Muscle of leg (tissue), 11 donors: ENCODE results near the gene C13orf42. TPM values are rescaled to one million over a fixed set of nuclear protein-coding genes. Genes with fewer than 3 reads are reported as not detected.

Experiments
- DNase-seq: peaks from one replicate; pipeline ENCODE4 v3.0.0; 2013
- H3K27ac ChIP-seq: one replicate; pipeline ENCODE4 v1.5.1; 2013; ENCODE audit warnings: mild to moderate bottlenecking, low read length, control low read depth
- H3K27me3 ChIP-seq: one replicate; pipeline ENCODE4 v1.6.1; 2013; ENCODE audit warnings: low read length; ENCODE audit not compliant: control insufficient read depth, insufficient read depth
- H3K36me3 ChIP-seq: one replicate; pipeline ENCODE4 v1.6.1; 2013; ENCODE audit warnings: low read length; ENCODE audit not compliant: control insufficient read depth, insufficient read depth
- H3K4me1 ChIP-seq: one replicate; pipeline ENCODE4 v1.6.1; 2013; ENCODE audit warnings: low read length; ENCODE audit not compliant: control insufficient read depth, insufficient read depth
- H3K4me3 ChIP-seq: one replicate; pipeline ENCODE4 v1.5.1; 2013; ENCODE audit warnings: low read length, control low read depth
- H3K9me3 ChIP-seq: replicated peaks from 2 replicates; pipeline ENCODE4 v1.6.1; 2013; ENCODE audit warnings: low read depth, low read length; ENCODE audit not compliant: control insufficient read depth
- WGBS: methylation state at CpG from one replicate; pipeline ENCODE4 v1.1.5; 2013; ENCODE audit warnings: missing lambda C conversion rate; ENCODE audit not compliant: insufficient coverage; 5-methylcytosine and 5-hydroxymethylcytosine counted together
- polyA plus RNA-seq, 8 donors: library from polyadenylated mRNA; unstranded; fragments of 120-200 nt; gene quantifications; one replicate each; pipeline versions ENCODE4 v1.2.1 to v1.2.3, GENCODE V29; 2013; ENCODE audit warnings: inconsistent platforms in 1 of 8, low replicate concordance in 1 of 8; ENCODE audit not compliant: insufficient read length in 8 of 8, insufficient read depth in 1 of 8
- total RNA-seq: library from RNA; stranded (reverse); fragments of 120-200 nt; gene quantifications from one replicate; pipeline ENCODE4 v1.2.4, GENCODE V29; 2013

Gene C13orf42
- total and polyA plus RNA-seq, 9 donors, result 0.04 to 0.09 (median 0.05) TPM; not detected in 4

DNA sequence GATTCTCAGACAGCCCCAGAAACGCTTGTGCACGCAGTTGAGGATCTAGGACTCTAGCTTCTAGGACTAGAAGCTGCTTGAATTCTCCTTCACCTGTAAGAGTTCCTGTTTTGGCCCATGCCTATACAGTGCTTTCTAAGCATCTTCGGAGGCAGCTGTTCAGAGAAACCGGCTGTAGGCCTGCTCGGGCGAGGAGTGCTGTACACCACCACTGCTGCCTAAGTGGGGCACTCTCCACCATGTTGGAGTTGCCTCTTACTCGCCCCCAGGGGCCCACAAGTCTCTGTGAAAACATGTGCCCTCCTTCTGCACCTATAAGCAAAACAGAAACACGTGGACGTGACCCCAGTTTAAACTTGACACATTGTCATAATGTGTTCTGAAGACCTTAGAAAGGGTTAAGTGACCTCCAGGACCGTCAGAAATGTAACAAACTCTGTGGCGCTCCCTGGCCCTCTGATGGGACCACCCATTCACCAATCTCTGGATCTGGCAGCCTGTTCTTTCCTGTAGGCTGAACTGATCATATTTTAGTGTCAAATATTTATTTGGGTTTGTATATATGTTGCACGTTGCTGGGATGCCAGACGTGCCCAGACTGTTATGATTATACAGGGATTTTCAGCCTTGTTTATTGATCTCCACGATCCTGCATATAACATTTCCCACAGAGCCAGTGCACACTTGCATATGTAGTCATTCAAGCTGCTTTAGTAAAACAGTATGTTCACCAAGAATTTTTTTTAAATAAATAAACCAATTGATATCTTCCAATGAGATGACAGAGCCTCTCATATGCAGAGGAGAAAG lies 60.8 kb downstream of the C13orf42 start:
- no peak for DNase-seq
- Histone ChIP-seq H3K36me3 (no peaks in the 10 kb centered on the region), H3K4me3 (no peak overlapping the region), H3K27me3 (no peaks in the 10 kb centered on the region), H3K27ac (no peak overlapping the region), H3K4me1 (no peaks in the 10 kb centered on the region), H3K9me3 (no peaks in the 10 kb centered on the region)
- 69% methylated on average over 7 of the region's 14 CpGs for WGBS

DNA sequence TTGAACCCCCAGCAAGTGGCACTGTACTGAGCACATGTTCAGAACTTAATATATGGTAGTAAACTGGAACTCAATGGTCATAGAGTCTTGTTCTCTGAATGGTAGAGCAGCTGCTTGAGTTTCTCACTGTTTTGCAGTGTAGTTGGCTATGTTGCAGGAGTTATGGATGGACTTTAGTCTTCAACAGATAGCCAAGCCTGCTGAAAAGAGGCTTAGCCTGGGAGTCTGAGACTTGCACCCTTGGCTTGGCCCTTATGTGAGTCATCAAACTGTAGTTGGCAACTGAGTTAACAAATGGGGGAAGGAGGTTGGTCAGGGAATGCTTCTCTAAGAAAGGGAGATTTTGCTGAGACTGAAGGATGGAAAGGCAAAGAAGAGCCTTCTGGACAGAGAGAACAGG lies 62.5 kb downstream of the C13orf42 start:
- H3K27me3 ChIP-seq, result no peaks in the 10 kb centered on the region
- H3K9me3 ChIP-seq, result no peaks in the 10 kb centered on the region
- DNase-seq, result no peak
- no peaks in the 10 kb centered on the region for H3K36me3 ChIP-seq
- H3K27ac ChIP-seq, result no peak overlapping the region
- no peak overlapping the region for H3K4me3 ChIP-seq
- peaks cover 4% of the 10 kb centered on the region for H3K4me1 ChIP-seq

DNA sequence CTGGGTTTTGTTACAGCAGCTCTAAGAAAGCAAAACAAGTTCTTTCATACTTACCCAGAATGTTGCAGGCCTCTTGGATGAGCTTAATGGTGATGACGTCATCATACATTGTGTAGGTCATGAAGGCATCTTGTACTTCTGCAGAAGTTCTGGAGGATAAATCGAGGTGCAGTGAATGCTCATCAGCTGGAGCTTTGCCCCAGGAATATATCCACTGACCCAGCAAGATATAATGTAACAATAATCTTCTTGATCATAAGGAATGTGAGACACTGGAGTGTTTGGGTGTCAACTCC lies 63.0 kb downstream of the C13orf42 start:
- Histone ChIP-seq H3K27me3 (no peaks in the 10 kb centered on the region), H3K9me3 (no peaks in the 10 kb centered on the region), H3K4me1 (peaks cover 4% of the 10 kb centered on the region), H3K4me3 (no peak overlapping the region), H3K27ac (no peak overlapping the region), H3K36me3 (no peaks in the 10 kb centered on the region)
- no peak for DNase-seq
- no CpG with 5 or more reads among the region's 2 CpGs for WGBS

DNA sequence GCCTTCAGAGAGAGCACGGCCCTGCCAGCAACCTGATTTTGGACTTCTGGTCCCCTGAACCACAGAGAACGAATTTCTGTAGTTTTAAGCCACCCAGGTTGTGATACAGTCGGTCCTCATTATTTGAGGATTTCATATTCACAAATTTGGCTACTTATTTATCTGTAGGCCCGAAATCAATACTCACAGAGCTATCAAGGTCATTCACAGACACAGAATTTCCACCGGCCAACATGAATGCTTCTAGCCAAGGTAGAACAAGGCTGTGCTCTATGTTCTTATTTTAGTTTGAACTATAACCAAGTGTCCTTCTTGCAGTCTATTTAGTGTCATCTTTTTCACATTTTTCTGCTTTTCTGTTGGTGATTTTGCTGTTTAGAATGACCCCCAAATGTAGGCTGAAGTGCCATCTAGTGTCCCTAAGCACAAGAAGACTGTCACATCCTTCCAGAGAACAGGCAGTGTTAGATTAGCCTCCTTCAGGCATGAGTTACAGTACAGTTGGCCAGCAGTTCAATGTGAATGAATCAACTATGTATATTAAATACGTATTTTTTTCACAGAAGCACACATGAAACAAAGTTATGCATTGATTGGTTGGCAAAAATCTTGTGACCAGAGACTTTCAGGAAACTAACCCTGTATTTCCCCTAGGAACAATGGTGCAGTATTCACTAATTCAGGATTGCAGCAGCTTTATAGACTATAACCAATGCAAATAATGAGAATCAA lies 63.5 kb downstream of the C13orf42 start:
- Histone ChIP-seq H3K36me3 (no peaks in the 10 kb centered on the region), H3K9me3 (no peaks in the 10 kb centered on the region), H3K4me1 (peaks cover 4% of the 10 kb centered on the region), H3K27ac (no peak overlapping the region), H3K27me3 (no peaks in the 10 kb centered on the region), H3K4me3 (no peak overlapping the region)
- DNase-seq, result no peak
- WGBS, result 87% methylated on average over 2 of the region's 6 CpGs

DNA sequence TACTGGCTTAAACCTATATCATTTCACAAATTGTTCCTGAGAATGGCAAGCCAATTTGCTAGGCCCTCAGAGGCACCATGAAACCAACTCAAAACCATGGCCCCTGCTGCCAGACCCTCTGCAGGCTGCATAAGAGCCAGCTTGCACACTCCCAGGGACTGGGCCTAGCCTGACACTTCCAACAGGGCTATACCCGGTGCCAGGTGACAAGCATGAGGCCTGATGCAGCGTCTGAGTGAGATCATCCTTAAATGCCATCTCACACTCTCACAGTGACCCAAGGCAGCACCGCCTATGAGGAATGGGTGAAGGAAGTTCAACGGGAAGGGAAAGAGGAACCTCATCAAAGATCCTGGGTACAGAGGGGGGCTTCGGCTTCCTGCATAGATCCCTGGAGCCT lies 65.6 kb downstream of the C13orf42 start:
- no peaks in the 10 kb centered on the region for H3K27me3 ChIP-seq
- H3K4me3 ChIP-seq, result no peak overlapping the region
- no CpG with 5 or more reads among the region's 5 CpGs for WGBS
- peaks cover 4% of the 10 kb centered on the region for H3K4me1 ChIP-seq
- no peak for DNase-seq
- no peaks in the 10 kb centered on the region for H3K36me3 ChIP-seq
- H3K9me3 ChIP-seq, result no peaks in the 10 kb centered on the region
- H3K27ac ChIP-seq, result no peak overlapping the region

DNA sequence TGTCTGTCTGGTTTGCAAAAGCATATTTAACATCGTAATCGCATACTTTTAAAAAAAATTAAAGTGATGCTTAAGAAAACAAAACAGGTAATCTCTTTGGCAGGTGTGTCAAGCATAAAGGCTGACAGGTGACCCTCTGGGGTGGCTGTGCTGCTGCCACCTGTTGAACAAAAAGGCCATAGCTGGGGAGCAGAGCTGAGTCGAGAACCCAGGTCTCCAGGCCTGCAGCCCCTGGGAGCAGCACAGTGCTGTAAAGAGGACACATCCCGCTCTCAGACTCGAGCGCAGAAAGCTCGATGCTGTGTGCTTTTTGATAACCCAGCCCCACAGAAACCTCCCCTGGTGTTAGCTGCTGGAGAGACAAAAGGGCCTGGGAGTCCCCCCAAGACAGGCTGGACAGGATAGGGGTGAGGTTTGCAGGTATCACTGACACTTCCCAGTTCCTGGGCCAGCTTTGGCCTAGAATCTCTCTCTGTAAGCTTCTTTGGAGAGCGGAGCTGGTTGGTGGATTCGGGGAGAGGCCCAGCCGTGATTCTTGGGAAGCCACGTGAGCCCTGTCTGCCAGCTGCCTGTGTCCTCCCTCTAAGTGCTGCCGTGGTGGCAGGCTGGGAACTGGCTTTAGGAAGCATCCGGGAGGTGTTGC lies 66.9 kb downstream of the C13orf42 start:
- H3K27ac ChIP-seq, result no peak overlapping the region
- H3K36me3 ChIP-seq, result no peaks in the 10 kb centered on the region
- H3K27me3 ChIP-seq, result peaks cover 2% of the 10 kb centered on the region
- WGBS, result 77% methylated on average over 8 of the region's 13 CpGs
- H3K4me3 ChIP-seq, result no peak overlapping the region
- H3K9me3 ChIP-seq, result no peaks in the 10 kb centered on the region
- DNase-seq, result no peak
- peaks cover 4% of the 10 kb centered on the region for H3K4me1 ChIP-seq

DNA sequence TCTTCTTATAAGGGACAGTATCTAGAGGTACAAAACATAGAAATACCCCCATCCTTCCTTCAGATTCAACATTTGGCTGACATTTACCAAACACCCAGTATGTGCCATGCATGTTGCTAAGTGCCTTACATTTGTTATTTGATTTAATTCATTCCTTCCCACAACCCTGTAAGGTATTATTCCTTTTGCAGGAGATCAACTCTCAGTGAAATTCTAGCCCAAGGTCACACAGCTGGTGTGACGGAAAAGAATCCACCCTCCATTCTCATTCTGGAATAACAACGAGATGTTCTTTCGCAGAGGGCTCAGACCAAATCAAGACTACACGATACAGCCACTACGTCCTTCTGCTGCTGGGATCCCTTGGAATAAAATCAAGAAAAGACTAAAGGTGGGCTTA lies 67.8 kb downstream of the C13orf42 start:
- peaks cover 2% of the 10 kb centered on the region for H3K27me3 ChIP-seq
- H3K4me3 ChIP-seq, result no peak overlapping the region
- H3K27ac ChIP-seq, result no peak overlapping the region
- no peaks in the 10 kb centered on the region for H3K9me3 ChIP-seq
- WGBS, result no CpG with 5 or more reads among the region's 5 CpGs
- DNase-seq, result no peak
- peaks cover 4% of the 10 kb centered on the region for H3K4me1 ChIP-seq
- H3K36me3 ChIP-seq, result no peaks in the 10 kb centered on the region

DNA sequence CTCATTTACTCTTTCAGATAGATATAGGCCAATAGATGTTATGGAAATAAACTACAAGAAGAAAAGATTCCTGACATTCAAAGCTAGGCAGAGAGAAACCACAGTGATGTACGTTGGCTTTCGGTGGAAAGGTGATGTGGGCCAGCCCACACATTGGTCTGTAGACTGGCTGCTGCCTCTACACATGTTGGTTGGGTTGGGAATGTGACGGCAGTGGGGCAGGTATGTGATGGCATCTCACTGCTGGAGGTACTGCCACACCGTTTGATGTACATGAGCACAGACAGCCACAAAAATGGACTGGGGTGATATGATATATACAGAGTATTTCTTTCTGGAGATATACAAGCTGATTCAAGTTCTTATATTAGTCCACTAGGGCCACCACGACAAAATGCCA lies 69.4 kb downstream of the C13orf42 start:
- H3K4me1 ChIP-seq, result peaks cover 4% of the 10 kb centered on the region
- no peak overlapping the region for H3K27ac ChIP-seq
- peaks cover 2% of the 10 kb centered on the region for H3K27me3 ChIP-seq
- 100% methylated on average over 3 of the region's 5 CpGs for WGBS
- H3K4me3 ChIP-seq, result no peak overlapping the region
- no peaks in the 10 kb centered on the region for H3K9me3 ChIP-seq
- no peak for DNase-seq
- no peaks in the 10 kb centered on the region for H3K36me3 ChIP-seq

DNA sequence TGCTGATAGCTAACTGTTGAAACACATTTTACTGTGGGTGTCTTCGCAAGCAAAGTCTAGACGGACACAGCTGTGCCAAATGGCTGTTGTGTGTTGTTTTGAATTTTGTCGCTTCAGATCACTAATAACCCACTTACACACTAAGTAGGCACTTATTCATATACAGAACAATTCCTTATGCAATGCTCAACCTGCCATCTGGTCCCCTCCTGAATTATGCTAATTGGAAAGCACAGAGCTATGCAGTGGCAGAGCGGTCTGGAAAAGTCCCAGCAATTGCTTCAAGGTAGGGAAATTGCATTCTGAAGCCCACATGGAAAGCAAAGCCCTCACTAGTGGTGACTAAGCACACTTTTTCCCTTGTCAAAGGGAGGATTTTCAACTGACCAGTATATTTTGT lies 69.9 kb downstream of the C13orf42 start:
- Histone ChIP-seq H3K4me3 (no peak overlapping the region), H3K27ac (no peak overlapping the region), H3K27me3 (peaks cover 2% of the 10 kb centered on the region), H3K9me3 (no peaks in the 10 kb centered on the region), H3K4me1 (peaks cover 5% of the 10 kb centered on the region), H3K36me3 (no peaks in the 10 kb centered on the region)
- no peak for DNase-seq
- 100% methylated on average over 1 of the region's 4 CpGs for WGBS

DNA sequence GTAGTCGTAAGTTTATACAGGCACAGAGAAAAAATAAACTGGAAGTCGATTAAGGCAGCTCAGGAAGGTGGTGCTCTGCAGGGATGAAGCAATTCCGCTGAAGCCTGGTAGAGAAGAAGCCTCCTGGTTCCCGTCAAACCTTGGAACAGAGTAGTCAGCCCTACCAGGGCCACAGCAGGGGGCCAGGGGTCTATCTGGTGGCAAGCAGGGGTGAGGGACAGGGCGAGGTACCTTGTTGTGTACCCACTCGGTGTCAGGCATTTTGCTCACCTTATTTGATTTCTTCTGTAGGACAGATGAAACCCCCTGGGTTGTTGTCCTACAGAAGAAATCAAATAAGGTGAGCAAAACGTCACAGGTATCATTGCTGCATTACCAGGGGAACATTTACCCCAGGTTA lies 70.6 kb downstream of the C13orf42 start:
- DNase-seq, result no peak
- Histone ChIP-seq H3K27me3 (peaks cover 2% of the 10 kb centered on the region), H3K36me3 (no peaks in the 10 kb centered on the region), H3K4me1 (peaks cover 11% of the 10 kb centered on the region), H3K9me3 (no peaks in the 10 kb centered on the region), H3K4me3 (no peak overlapping the region), H3K27ac (no peak overlapping the region)
- WGBS, result 82% methylated on average over 7 of the region's 7 CpGs
